CD4-positive, alpha-beta T cell treated with Interleukin-2 at 100 ng/mL for 4 hours (primary cell): ENCODE data around the gene LEUTX.
A peak's percentile ranks its signal among the peaks of the same experiment; 100 is the strongest.
"Not testable (repeated sequence)": the region's sequence is repeated elsewhere in the genome, so short reads cannot be mapped to it uniquely, and the experiment has no call there.

Experiments used
- DNase-seq: peaks from one replicate; pipeline ENCODE4 v3.0.0-alpha.2; 2020; ENCODE audit warnings: low spot score

Gene LEUTX

DNA sequence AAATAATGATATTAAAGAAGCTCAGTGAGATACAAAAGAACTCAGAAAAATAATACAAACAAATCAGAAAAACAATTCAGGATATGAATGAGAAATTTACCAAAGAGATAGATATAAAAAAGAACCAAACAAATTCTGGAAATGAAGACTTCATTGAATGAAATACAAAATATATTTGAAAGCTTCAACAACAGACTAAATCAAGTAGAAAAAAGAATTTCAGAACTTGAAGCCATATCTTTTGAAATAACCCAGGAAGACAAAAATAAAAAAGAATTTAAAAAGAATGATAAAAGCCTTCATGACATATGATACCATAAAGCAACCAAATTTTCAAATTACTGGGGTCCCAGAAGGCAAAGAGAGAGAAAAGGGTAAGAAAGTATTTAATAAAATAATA is 9.6 kb downstream of the LEUTX start:
- no peak for DNase-seq

GRCh38 chr19:39792999-39793546 is 14.4 kb downstream of the LEUTX start:
- DNase-seq: peak; percentile 72

DNA sequence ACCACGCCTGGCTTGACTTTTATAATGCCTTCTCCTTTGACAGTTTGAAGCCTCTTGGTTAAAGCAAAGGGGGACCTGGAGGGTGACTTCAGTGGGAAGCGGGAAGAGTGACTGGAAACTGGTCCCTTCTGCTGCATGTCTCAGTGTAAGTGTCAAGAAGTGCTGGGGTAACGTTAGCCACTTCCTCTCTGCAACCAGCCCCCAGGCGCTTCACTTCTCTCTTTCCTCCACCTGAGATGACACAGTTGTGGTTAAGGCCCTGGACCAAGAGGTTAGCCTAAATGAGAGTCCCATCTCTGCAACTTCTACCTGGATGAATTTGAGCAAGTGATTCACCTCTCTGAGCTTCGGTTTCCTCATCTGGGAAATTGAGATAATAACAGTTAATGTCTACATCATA is 16.3 kb downstream of the LEUTX start:
- DNase-seq: no peak

GRCh38 chr19:39796000-39796498 is 17.4 kb downstream of the LEUTX start:
- DNase-seq: no peak

DNA sequence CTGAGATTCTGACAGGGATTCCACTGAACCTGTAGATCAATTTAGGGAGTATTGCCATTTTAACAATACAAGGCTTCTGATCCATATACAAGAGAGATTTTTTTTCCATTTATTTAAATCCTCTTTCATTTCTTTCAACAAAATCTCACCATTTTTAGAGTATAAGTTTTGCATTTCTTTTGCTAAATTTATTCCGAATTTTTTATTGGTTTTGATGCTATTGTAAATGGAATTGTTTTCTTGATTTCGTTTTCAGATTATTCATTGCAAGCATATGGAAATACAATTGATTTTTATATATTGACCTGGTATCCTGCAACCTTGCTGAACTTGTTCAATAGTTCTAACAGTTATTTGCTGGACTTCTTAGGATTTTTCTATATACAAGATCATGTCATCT is 18.4 kb downstream of the LEUTX start:
- no peak for DNase-seq

DNA sequence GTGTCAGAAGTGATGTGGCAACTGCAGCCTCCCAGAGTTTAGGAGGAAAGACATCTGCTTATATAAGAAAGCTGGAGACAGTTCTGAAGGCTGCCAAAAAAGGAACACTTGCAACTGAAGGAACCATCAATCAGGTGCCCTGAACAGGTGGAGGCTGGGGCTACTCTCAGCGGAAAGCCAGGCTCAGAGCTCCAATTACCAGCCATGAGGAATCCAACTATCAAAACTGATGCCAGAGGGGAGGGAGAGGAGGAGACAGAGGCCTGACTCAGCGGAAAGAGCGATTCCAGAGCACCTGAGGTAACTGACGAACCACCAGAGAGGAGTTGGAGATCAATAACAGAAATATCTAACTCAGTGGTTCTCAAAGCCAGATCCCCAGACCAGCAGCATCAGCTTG is 24.3 kb downstream of the LEUTX start:
- no peak for DNase-seq

GRCh38 chr19:39805104-39805503 is 26.4 kb downstream of the LEUTX start:
- DNase-seq: no peak

GRCh38 chr19:39807846-39808364 is 29.3 kb downstream of the LEUTX start:
- DNase-seq: no peak

DNA sequence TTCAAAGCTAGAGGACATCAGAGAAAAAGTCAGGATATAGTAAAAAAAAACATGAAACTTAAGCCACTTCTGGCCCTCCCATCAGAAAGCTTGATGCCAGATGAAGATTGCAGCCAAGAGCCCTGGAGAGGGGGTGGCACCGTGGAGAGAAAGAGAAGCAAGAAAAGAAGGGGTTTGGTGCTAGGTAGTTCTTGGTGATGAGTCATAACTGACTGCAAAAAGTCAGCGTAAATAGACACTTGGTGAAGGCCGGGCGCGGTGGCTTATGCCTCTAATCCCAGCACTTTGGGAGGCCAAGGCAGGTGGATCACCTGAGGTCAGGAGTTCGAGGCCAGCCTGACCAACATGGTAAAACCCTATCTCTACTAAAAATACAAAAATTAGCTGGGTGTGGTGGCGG is 30.0 kb downstream of the LEUTX start:
- DNase-seq: not testable (repeated sequence)

DNA sequence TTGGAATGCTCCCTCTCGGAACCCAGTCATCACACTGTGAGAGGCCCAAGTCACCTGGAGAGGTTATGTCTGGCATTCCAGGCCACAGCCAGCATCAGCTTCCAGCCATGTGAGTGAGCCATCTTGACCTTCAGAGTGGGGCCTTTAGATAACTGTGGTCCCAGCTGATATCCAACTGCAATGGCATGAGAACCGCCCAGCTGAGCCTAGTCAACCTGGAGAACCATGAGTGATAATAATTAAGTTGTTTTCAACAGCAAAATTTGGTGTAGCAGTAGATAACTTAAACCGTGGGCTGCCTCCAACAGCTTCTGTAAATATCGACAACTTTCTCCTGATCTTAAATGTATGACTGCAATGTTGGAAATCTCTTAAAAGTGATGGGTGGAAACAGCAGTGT is 30.7 kb downstream of the LEUTX start:
- DNase-seq: no peak

- DNase-seq: no peak
Observed at GRCh38 chr19:39810424-39810823, 31.8 kb downstream of the LEUTX start.

DNA sequence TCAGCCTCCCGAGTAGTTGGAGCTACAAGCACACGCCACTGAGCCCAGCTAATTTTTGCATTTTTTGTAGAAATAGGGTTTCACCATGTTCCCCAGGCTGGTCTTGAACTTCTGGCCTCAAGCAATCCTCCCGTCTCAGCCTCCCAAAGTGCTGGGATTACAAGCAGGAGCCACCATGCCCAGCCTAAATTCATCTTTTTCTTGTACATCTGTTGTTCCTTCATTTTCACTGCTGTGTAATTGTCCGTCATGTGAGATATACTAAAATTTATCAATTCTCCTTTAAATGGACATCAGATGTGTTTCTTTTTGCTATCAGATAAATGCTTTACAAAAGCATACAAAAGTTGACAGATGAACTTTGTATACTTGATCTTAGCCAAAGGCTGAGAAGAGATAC is 32.4 kb downstream of the LEUTX start:
- no peak for DNase-seq

DNA sequence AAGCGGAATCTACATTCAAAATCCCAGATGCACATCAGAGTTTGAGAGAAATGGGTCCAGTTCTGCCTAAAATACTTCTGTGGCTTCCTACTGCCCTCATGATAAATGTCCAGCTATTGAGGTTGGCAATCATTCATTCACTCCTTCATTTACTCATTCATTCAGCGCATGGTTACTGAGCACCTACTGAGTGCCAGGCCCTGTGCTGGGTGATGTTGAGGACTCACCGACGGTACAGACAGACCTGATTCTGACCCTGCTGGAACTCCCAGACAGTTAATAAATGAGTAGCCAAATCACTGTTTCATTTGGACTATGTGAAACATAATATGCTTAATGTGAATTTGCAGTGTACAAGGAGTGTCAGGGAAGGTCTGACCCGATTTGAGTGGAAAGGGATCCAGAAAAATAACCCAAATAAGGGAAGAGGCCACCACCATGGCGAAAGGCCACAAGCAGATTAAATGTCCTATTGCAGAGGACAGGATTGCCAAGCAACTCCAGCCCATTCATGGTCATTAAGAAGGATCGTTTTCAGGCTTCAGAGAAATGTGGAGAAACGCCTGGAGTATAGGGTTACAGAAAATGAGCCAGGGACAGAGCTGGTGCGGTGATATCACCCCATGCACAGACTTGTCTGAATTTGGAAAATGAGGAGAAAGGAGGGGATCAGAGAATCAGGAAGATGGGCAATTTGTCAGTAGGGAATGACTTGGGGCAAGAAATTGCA is 34.8 kb downstream of the LEUTX start:
- no peak for DNase-seq

DNA sequence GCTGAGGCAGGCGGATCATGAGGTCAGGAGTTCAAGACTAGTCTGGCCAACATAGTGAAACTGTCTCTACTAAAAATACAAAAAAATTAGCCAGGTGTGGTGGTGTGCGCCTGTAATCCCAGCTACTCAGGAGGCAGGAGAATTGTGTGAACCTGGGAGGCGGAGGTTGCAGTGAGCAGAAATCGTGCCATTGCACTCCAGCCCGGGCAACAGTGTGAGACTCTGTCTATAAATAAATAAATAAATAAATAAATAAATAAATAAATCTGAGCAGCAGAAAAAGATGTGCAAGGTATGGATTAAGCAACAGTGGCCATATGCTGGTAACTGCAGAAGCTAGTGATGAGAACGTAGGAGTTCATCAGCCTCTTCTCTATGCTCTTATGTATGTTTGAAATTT is 35.5 kb downstream of the LEUTX start:
- not testable (repeated sequence) for DNase-seq

GRCh38 chr19:39814595-39814994 is 35.9 kb downstream of the LEUTX start:
- no peak for DNase-seq

- DNase-seq: no peak
Observed at GRCh38 chr19:39816287-39817048, 37.8 kb downstream of the LEUTX start.

DNA sequence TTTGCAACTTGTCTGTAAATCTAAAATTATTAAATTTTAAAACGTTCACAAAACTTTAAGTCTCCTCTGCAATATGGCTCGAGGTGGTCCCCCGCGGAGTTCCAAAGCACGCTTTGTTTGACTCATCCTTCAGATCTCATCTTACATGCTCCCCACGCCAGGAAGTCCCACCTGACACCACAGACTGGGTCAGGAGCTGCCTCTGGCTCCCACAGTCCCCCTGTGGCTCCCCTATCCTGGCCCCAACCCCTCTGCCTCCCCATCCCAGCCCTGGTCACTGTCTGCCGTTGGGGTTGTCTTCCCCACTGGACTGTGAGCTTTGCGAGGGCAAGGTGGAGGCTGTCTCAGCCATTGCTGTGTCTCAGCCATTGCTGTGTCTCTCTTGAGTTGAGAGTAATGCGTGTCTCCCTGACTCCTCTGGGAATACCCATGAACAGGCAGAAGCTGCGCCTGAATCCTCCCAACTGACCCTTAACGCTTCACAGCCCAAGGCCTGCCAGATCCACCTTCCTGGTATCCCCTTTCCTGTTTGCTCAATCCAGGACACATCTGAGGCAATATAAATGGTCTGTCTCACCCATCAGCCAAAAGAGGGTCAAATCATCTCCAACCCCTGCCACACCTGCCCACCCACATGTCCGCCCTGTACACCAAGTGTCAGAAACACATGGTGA is 39.4 kb downstream of the LEUTX start:
- DNase-seq: no peak

DNA sequence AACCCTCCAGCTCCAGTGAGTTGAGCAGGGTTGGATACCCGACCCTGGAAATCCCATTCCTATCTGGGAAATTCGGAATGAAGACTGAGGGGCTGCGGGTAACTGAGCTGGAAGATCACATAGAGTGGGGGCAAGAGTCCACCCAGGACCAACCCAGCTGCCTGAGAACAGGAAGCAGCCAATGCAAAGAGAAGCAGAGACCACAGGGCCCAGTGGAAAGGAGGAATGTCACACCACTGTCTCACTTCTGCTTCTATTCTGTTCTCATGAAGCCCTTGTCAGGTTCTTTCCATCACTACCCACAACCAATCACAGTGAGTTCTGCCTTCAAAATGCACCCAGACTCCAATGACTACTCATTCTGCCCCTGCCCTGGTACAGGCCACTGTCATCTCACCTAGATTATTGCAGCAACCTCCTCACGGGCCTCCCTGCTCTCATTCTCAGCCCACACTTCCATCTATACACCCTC is 40.0 kb downstream of the LEUTX start:
- DNase-seq: no peak

GRCh38 chr19:39819786-39820185 is 41.1 kb downstream of the LEUTX start:
- no peak for DNase-seq

DNA sequence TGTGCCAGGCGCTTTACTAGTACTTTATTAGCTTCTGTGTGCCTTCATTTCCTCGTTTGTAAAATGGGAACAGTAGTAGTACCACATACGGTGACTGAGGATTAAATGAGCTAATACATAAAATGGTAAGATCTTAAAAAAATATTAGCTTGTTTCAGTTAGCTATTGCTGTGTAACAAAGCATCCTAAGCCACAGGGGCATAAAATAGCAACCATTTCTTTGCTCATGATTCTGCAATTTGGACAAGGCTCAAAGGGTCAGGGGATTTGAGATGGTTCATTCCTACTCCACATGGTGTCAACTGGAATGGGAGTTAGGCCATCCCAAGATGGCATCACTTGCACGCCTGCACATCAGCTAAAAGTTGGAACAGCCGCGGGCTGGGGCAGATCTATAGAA is 42.0 kb downstream of the LEUTX start:
- no peak for DNase-seq

DNA sequence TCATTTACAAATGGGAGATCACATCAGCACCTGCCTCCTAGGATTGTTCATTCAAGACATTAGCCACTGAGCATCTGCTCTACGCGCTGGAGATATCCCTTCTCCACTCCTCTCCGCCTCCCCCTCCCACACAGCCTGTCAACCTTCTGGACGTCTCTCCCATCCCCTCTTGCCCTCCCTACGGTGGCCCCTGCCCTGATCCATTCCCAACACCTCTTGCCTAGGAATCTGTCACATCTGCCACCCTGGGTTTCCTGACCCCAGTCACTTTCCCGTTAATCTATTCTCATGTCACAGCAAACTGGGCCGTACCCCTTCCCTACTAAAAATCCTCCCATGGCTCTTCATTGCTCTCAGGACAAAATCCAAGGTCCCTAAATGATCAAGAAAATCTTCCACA is 45.0 kb downstream of the LEUTX start:
- no peak for DNase-seq
